ENCODE data around the gene KIF26B. TPM values are rescaled to one million over a fixed set of nuclear protein-coding genes. Genes with fewer than 3 reads are reported as not detected.

Gene KIF26B
- total RNA-seq, 3 donors from 2014 or later = 0.14 to 3.2 (median 0.39) TPM

DNA sequence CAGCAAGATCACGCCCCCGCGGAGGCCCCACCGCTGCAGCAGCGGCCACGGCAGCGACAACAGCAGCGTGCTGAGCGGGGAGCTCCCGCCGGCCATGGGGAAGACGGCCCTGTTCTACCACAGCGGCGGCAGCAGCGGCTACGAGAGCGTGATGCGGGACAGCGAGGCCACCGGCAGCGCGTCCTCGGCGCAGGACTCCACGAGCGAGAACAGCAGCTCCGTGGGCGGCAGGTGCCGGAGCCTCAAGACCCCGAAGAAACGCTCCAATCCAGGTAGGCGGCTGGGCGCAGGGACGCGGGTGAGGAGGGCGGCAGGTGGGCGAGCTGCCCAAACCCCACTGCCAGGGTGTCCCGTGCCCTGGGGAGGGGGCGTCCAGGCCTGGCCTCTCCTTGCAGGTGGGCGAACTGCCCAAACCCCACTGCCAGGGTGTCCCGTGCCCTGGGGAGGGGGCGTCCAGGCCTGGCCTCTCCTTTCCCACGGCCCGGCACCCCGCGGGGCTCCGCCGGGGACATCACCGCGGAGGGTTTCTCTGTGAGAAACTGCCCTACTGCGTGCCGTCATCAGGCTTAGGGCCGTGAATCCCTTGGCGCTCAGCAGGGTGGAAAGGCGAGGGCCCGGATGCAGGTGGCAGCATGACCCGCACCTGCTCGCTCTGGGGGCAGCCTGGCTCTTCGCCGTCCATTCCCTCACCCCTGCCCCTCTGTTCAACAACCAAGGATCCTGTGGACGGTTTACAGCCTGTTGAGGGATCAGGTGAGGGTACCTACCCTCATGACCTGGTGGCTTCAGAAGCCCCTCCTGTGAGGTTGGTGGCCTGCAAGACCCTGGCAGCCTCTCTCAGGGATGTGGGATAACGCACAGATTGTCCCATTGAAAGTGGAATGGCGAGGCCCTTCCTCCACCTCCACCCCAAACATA, 534.0 kb downstream of the KIF26B start:
- intact Hi-C loops (cut with DNase I, micrococcal nuclease) = no loop called here
- no peaks in the 10 kb centered on the region for H3K9me3 ChIP-seq
- H3K4me3 ChIP-seq = no peak overlapping the region
- no peaks in the 10 kb centered on the region for H3K36me3 ChIP-seq (ENCODE audit: low read depth)
- no peak for ATAC-seq
- no peaks in the 10 kb centered on the region for H3K4me1 ChIP-seq (ENCODE audit: low read depth)
- DNase-seq = no peak
- TF ChIP-seq, protein P1, sequence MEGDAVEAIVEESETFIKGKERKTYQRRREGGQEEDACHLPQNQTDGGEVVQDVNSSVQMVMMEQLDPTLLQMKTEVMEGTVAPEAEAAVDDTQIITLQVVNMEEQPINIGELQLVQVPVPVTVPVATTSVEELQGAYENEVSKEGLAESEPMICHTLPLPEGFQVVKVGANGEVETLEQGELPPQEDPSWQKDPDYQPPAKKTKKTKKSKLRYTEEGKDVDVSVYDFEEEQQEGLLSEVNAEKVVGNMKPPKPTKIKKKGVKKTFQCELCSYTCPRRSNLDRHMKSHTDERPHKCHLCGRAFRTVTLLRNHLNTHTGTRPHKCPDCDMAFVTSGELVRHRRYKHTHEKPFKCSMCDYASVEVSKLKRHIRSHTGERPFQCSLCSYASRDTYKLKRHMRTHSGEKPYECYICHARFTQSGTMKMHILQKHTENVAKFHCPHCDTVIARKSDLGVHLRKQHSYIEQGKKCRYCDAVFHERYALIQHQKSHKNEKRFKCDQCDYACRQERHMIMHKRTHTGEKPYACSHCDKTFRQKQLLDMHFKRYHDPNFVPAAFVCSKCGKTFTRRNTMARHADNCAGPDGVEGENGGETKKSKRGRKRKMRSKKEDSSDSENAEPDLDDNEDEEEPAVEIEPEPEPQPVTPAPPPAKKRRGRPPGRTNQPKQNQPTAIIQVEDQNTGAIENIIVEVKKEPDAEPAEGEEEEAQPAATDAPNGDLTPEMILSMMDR (IDR thresholded peaks at IDR 0.05) = no peak

- H3K4me3 ChIP-seq = no peak overlapping the region
These were observed 535.4 kb downstream of the KIF26B start for GRCh38 chr1:245690156-245690690.

GRCh38 chr1:245690946-245691541, 536.3 kb downstream of the KIF26B start:
- Histone ChIP-seq H3K36me3 (ENCODE audit: low read depth) (no peaks in the 10 kb centered on the region), H3K9me3 (no peaks in the 10 kb centered on the region), H3K4me1 (ENCODE audit: low read depth) (no peaks in the 10 kb centered on the region), H3K4me3 (no peak overlapping the region)
- ATAC-seq = peak; percentile 50
- DNase-seq = no peak
- intact Hi-C loops (cut with DNase I, micrococcal nuclease) = no loop called here
- TF ChIP-seq, protein P1 (IDR thresholded peaks at IDR 0.05) = no peak

More at GRCh38 chr1:245690156-245690690, 535.4 kb downstream of the KIF26B start:
- no peaks in the 10 kb centered on the region for H3K4me1 ChIP-seq (ENCODE audit: low read depth)
- intact Hi-C loops (cut with DNase I, micrococcal nuclease) = no loop called here
- TF ChIP-seq, protein P1 (IDR thresholded peaks at IDR 0.05) = no peak
- H3K9me3 ChIP-seq = no peaks in the 10 kb centered on the region
- DNase-seq (peak in 1 of 3 donors; percentile 3), ATAC-seq (peak; percentile 10)
- H3K36me3 ChIP-seq (ENCODE audit: low read depth) = no peaks in the 10 kb centered on the region

- DNase-seq (no peak), ATAC-seq (no peak)
- Histone ChIP-seq H3K4me3 (no peak overlapping the region), H3K4me1 (ENCODE audit: low read depth) (no peaks in the 10 kb centered on the region), H3K9me3 (no peaks in the 10 kb centered on the region), H3K36me3 (ENCODE audit: low read depth) (no peaks in the 10 kb centered on the region)
- TF ChIP-seq, protein P1 (IDR thresholded peaks at IDR 0.05) = no peak
- intact Hi-C loops (cut with DNase I, micrococcal nuclease) = no loop called here
These were observed 537.1 kb downstream of the KIF26B start for GRCh38 chr1:245691897-245692296.

- H3K36me3 ChIP-seq (ENCODE audit: low read depth) = no peaks in the 10 kb centered on the region
- DNase-seq (no peak), ATAC-seq (no peak)
These were observed 537.5 kb downstream of the KIF26B start for GRCh38 chr1:245692318-245692717.

More at GRCh38 chr1:245692318-245692717, 537.5 kb downstream of the KIF26B start:
- Histone ChIP-seq H3K4me1 (ENCODE audit: low read depth) (no peaks in the 10 kb centered on the region), H3K4me3 (no peak overlapping the region), H3K9me3 (no peaks in the 10 kb centered on the region)
- intact Hi-C loops (cut with DNase I, micrococcal nuclease) = no loop called here
- TF ChIP-seq, protein P1 (IDR thresholded peaks at IDR 0.05) = no peak
